WTC11 (cell line): ENCODE measurements around the gene TNS3. TPM values are rescaled to one million over a fixed set of nuclear protein-coding genes. Genes with fewer than 3 reads are reported as not detected.

ENCODE experiments used
- ATAC-seq: fragments of 200-7000 bp; cut with Tn5 transposase; 2 replicates; pipeline ENCODE4 v1.10.0; 2021; ENCODE audit warnings: mild to moderate bottlenecking, moderate library complexity
- CTCF ChIA-PET: fragments of 300-600 bp; sonication (Branson Sonifier 250); formaldehyde crosslinking; loops from one replicate; lab custom pipeline; 2021; ENCODE audit warnings: antibody characterized with exemption; lab: Charles Lee
- POLR2A ChIA-PET: fragments of 350-600 bp; sonication (Branson Sonifier 250); formaldehyde crosslinking; loops from one replicate; lab custom pipeline; 2021; ENCODE audit warnings: antibody characterized with exemption; lab: Charles Lee
- DNase-seq: peaks from one replicate; pipeline ENCODE4 v3.0.0; 2021; ENCODE audit warnings: low spot score
- H3K27ac Mint-ChIP-seq: 2 replicates; pipeline ENCODE4 v1.8.0; 2021; ENCODE audit warnings: mixed read lengths
- H3K27me3 Mint-ChIP-seq: 2 replicates; pipeline ENCODE4 v1.8.0; 2021; ENCODE audit warnings: low read depth, mild to moderate bottlenecking, moderate library complexity, mixed read lengths
- H3K36me3 Mint-ChIP-seq: 2 replicates; pipeline ENCODE4 v1.8.0; 2021; ENCODE audit warnings: mixed read lengths
- H3K4me1 Mint-ChIP-seq: 2 replicates; pipeline ENCODE4 v1.8.0; 2022; ENCODE audit warnings: mixed read lengths
- H3K4me3 Mint-ChIP-seq: 2 replicates; pipeline ENCODE4 v1.8.0; 2021; ENCODE audit warnings: mild to moderate bottlenecking, moderate library complexity, mixed read lengths
- H3K9me3 Mint-ChIP-seq: 2 replicates; pipeline ENCODE4 v1.8.0; 2021; ENCODE audit warnings: mixed read lengths
- AFF4 ChIP-seq: sonication (generic); formaldehyde crosslinking; IDR thresholded peaks from 2 replicates; pipeline ENCODE4 v1.8.1; 2023; ENCODE audit warnings: mild to moderate bottlenecking, missing genetic modification reagents, borderline replicate concordance
- ARID4B ChIP-seq: sonication (generic); formaldehyde crosslinking; IDR thresholded peaks from 2 replicates; pipeline ENCODE4 v1.8.0; 2023; ENCODE audit warnings: missing genetic modification reagents, mild to moderate bottlenecking, borderline replicate concordance
- E2F4 ChIP-seq: sonication (generic); formaldehyde crosslinking; IDR thresholded peaks from 2 replicates; pipeline ENCODE4 v1.8.1; 2022; ENCODE audit warnings: low read depth, mild to moderate bottlenecking, moderate library complexity, missing genetic modification reagents, borderline replicate concordance
- FOXK1 ChIP-seq: sonication (generic); formaldehyde crosslinking; IDR thresholded peaks from 2 replicates; pipeline ENCODE4 v1.8.0; 2022; ENCODE audit warnings: mild to moderate bottlenecking, moderate library complexity, missing genetic modification reagents
- HMGA2 ChIP-seq: fragments of 250-450 bp; sonication (Bioruptor Pico); IDR thresholded peaks from 2 replicates; pipeline ENCODE4 v1.4.0; 2021; ENCODE audit warnings: mild to moderate bottlenecking, moderate library complexity
- JUN ChIP-seq: sonication (generic); formaldehyde crosslinking; IDR thresholded peaks from 2 replicates; pipeline ENCODE4 v1.8.0; 2023; ENCODE audit warnings: mild to moderate bottlenecking, missing genetic modification reagents
- MAX ChIP-seq: sonication (generic); formaldehyde crosslinking; IDR thresholded peaks from 2 replicates; pipeline ENCODE4 v1.8.0; 2022; ENCODE audit warnings: mild to moderate bottlenecking, missing genetic modification reagents
- SMAD3 ChIP-seq: sonication (generic); formaldehyde crosslinking; IDR thresholded peaks from 2 replicates; pipeline ENCODE4 v1.8.0; 2022; ENCODE audit warnings: missing genetic modification reagents, mild to moderate bottlenecking, borderline replicate concordance
- SP1 ChIP-seq: sonication (generic); formaldehyde crosslinking; conservative IDR thresholded peaks from 2 replicates; pipeline ENCODE4 v1.8.1; 2022; ENCODE audit warnings: missing genetic modification reagents
- TEAD4 ChIP-seq: sonication (generic); formaldehyde crosslinking; IDR thresholded peaks from 2 replicates; pipeline ENCODE4 v1.8.0; 2022; ENCODE audit warnings: mild to moderate bottlenecking, missing genetic modification reagents
- ZBTB43 ChIP-seq: sonication (generic); formaldehyde crosslinking; IDR thresholded peaks from 2 replicates; pipeline ENCODE4 v1.8.1; 2023; ENCODE audit warnings: mild to moderate bottlenecking, missing genetic modification reagents
- ZMAT4 ChIP-seq: fragments of 250-450 bp; sonication (Bioruptor Pico); IDR thresholded peaks from 2 replicates; pipeline ENCODE4 v1.9.0; 2021; ENCODE audit warnings: mild to moderate bottlenecking
- ZNF138 ChIP-seq: sonication (generic); formaldehyde crosslinking; conservative IDR thresholded peaks from 2 replicates; pipeline ENCODE4 v1.8.1; 2022; ENCODE audit warnings: mild to moderate bottlenecking, moderate library complexity, missing genetic modification reagents
- ZNF232 ChIP-seq: sonication (generic); formaldehyde crosslinking; IDR thresholded peaks from 2 replicates; pipeline ENCODE4 v1.8.0; 2022; ENCODE audit warnings: mild to moderate bottlenecking, missing genetic modification reagents
- total RNA-seq: library from RNA; stranded (reverse); gene quantifications from 3 replicates; pipeline ENCODE4 v1.2.3, GENCODE V29; 2021

Gene TNS3
- total RNA-seq, 1 experiment from 2014 or later = 37.7 TPM

GRCh38 chr7:47407821-47408674, 173.9 kb downstream of the TNS3 start:
- peaks cover 6% of the 10 kb centered on the region for H3K4me1 Mint-ChIP-seq
- CTCF ChIA-PET = no interaction called here
- POLR2A ChIA-PET = no interaction called here
- H3K4me3 Mint-ChIP-seq = no peak overlapping the region
- no peaks in the 10 kb centered on the region for H3K36me3 Mint-ChIP-seq
- no peaks in the 10 kb centered on the region for H3K27me3 Mint-ChIP-seq
- H3K9me3 Mint-ChIP-seq = no peaks in the 10 kb centered on the region
- no peak for TF ChIP-seq FOXK1
- TF ChIP-seq SP1 (CRISPR knock-in tag) = no peak
- no peak for TF ChIP-seq HMGA2
- TF ChIP-seq ARID4B (CRISPR knock-in tag) = no peak
- no peak for TF ChIP-seq MAX (CRISPR knock-in tag)
- TF ChIP-seq ZBTB43 (CRISPR knock-in tag) = no peak
- TF ChIP-seq ZNF138 (CRISPR knock-in tag) = no peak
- TF ChIP-seq TEAD4 (CRISPR knock-in tag) = no peak
- no peak for TF ChIP-seq AFF4 (CRISPR knock-in tag)
- no peak for TF ChIP-seq ZNF232 (CRISPR knock-in tag)
- no peak for TF ChIP-seq SMAD3 (CRISPR knock-in tag)
- TF ChIP-seq JUN (CRISPR knock-in tag) = no peak
- TF ChIP-seq E2F4 (CRISPR knock-in tag) = no peak
- no peak for TF ChIP-seq ZMAT4 (CRISPR knock-in tag)
- no peak overlapping the region for H3K27ac Mint-ChIP-seq
- DNase-seq = no peak
- ATAC-seq = no peak
